ENCODE results near the gene STAB1.

GRCh38 chr3:52470920-52471319 is 24.2 kb upstream of the STAB1 start:
- TF ChIP-seq RAD21 (IDR thresholded peaks at IDR 0.05; ENCODE audit: insufficient read depth, low read depth, low read length) (no peak), CHD1 (IDR thresholded peaks at IDR 0.05; ENCODE audit: low read depth, low read length) (no peak), RFX5 (IDR thresholded peaks at IDR 0.05; ENCODE audit: low read depth, low read length) (no peak), SMC3 (IDR thresholded peaks at IDR 0.05; ENCODE audit: borderline replicate concordance, low read length) (no peak), ATF3 (IDR thresholded peaks at IDR 0.05; ENCODE audit: borderline replicate concordance, extremely low read depth, low read depth, low read length) (no peak)

Data from GM12878 (cell line).